ENCODE results near the gene RPL13.

Gene RPL13

DNA sequence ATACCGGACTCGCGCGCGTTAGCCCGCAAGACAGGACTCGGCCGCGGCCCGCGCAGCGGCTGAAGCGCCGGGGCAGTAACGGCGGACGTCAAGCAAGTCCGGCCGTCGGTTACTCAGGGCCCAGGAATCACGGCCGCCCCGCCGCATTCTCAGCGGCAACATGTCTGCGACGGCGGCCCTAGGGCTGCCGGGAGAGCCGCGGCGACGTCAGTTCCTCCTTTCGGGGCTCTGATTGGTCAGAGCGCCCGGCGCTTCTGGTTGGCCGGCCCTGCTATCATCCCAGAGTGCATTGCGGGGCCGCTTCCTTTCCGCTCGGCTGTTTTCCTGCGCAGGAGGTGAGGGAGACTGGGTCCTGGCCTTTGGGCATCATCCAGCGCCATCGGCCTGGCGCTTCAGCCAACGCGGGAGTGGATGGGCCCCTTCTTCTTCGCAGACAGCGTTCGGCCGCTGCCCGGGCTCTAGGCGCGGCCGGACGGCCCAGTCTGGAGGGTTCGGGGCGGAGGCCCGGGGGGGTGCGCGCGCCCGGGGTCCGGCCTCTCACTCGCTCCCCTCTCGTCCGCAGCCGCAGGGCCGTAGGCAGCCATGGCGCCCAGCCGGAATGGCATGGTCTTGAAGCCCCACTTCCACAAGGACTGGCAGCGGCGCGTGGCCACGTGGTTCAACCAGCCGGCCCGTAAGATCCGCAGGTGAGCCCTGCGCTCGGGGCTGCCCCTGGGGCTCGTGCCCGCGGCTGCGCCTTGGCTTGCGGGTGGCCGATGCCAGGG, at the start of gene RPL13:
Gene RPL13 (plus strand): TSS at position 305 of the 764 bp plus-strand sequence. CDS start 278 bp downstream, at position 583.
- DNase-seq, result peak; percentile 94

DNA sequence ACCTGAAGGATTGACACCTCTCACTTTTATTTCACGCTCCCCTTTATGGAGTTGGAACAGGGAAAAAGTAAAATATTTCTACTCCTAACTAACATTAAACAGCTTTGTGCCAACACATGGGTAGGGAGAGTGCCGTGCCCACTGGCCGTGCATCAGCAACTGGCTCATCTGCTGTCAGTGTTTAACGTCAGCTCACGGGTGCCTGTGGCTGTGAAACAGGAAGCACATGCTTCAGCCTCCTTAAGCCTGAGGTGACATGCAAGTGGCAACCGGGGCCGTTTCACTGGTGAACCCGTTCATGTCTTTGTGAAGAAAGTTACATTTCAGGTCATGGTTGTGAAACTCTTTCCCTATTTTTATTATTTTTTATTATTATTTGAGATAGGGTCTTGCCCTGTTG, 49.1 kb upstream of the RPL13 start:
- no peak for DNase-seq

DNA sequence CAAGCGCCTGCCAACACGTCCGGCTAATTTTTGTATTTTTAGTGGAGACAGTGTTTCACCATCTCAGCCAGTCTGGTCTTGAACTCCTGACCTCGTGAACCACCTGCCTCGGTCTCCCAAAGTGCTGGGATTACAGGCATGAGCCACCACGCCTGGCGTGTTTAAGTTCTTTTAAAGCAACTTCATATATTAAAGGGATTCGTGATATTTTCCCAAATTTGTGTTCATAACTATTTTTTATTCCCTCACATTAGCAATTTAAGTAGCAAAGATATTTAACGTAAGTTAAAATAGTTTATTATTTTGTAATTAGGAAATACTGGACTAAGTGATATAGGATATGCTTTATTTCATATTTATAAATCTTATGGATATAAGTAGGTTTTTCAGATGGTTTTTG, 48.0 kb upstream of the RPL13 start:
- no peak for DNase-seq

DNA sequence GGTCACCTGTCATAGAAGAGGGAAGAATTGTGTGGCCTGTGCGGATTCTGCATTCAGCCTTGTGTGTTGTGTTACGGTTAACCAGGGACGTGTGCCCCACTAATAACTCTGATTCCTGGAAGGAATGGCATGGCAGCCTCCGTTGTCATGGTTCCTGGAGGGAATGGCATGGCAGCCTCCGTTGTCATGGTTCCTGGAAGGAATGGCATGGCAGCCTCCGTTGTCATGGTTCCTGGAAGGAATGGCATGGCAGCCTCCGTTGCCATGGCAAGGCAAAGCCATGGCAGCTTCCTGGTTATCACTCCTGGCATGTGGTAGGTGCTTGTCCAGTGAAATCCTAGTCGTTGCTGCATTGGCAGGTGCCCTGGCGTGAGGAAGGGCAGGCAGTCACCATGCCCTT, 43.4 kb upstream of the RPL13 start:
- DNase-seq, result no peak

DNA sequence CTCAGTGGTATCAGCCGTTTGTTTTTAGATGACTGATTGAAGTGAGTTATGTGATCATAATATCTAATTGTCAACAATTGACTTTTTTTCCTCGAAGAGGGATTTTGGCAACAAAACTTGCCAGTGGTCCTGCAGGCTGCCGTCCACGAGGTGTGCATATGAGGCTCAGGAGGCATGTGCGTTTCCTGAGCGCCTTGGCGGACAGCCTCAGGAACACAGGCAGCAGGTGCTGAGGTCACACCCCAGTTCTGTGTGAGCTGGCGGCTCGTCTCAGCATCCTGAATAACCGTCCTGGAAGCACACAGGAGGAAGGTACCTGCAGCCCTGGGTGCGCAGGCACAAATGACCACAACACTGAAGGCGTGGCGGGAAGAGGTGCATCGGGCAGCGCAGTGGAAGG, 40.6 kb upstream of the RPL13 start:
- no peak for DNase-seq

DNA sequence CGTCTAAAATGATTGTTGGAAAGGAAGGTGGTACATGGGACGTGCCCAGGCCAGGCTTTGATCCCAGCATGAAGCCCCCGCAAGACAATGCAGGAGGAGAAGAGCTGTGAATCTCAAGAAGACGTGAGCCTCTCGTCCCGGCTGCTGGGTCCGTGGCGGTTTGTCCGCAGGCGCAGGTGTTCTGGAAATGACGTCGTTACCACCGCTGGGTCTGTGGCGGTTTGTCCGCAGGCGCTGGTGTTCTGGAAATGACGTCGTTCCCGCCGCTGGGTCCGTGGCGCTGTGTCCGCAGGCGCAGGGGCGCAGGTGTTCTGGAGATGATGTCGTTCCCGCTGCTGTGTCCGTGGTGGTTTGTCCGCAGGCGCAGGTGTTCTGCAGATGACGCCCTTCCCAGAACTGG, 38.2 kb upstream of the RPL13 start:
- DNase-seq, result no peak

DNA sequence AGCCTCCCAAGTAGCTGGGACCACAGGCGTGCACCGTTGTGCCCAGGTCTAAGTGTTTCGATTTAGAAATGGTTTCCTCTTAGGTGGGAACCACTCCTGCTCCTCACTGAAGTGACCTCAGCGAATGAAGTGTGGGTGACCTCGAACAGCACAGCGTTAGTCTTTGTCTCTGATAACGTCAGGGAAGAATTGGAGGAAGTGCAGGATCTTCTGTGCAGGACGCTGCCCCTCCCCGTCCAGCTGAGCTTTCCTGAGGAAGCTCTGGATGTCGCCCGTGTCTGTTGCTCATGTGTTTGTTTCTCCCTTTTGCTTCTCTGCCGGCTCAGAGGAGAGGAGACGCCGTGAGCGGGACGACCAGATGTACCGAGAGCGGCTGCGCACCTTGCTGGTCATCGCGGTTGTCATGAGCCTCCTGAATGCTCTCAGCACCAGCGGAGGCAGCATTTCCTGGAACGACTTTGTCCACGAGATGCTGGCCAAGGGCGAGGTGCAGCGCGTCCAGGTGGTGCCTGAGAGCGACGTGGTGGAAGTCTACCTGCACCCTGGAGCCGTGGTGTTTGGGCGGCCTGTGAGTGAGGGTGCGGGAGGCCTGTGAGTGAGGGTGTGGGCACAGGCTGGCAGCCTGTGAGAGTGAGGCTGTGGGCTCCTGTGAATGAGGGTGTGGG, 36.7 kb upstream of the RPL13 start:
- no peak for DNase-seq

DNA sequence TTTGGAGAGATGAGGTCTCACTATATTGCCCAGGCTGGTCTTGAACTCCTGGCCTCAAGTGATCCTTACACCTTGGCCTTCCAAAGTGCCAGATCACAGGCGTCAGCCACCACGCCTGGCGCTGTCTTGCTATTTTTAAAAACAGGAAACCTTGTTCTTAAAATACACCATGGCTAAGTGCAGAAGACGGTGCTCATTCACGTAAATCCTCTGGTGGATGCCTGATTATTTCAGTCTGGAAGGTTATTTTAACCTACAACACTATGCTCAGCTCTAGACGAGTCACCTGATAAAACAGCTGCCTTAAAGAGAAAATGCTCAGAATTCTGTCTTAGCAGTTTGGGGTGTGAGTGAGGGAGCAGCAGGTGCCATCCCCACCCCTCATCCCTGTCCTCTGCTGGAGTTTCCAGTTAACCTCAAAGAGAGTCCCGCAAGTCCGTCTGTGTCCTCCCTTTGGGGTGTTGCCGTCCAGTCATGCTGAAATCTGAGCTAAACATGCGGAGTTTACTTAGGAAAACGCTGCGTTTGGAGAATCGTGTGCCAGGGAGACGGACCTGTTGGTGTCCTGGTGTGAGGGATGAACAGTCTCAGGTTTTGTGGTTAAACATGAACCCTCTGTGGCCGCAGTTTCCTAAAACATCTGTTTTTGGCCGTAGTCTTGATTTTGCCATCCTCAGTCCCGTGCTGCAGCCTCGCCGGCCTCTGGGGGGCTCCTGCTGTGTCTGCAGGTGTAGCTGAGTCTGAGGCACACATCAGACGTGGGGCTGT, 35.2 kb upstream of the RPL13 start:
- no peak for DNase-seq

DNA sequence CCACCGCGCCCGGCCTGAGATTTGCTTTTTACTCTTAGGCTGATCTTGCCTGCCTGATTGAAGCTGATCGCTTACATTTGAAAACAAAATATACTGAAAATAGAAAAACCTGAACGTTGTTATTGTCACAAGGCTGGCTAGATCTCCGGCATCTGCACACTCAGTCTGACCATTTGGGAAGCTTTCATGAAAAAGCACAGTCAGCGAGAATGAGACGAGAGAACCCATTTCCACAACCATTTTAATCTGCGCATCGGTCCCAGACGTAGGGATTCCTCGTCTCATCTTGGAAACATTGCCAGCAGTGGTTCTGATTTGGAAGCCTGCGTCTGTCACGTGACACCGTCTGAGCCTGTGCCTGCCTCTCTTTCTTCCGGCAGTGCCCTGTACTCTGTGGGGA, 31.4 kb upstream of the RPL13 start:
- DNase-seq, result no peak

DNA sequence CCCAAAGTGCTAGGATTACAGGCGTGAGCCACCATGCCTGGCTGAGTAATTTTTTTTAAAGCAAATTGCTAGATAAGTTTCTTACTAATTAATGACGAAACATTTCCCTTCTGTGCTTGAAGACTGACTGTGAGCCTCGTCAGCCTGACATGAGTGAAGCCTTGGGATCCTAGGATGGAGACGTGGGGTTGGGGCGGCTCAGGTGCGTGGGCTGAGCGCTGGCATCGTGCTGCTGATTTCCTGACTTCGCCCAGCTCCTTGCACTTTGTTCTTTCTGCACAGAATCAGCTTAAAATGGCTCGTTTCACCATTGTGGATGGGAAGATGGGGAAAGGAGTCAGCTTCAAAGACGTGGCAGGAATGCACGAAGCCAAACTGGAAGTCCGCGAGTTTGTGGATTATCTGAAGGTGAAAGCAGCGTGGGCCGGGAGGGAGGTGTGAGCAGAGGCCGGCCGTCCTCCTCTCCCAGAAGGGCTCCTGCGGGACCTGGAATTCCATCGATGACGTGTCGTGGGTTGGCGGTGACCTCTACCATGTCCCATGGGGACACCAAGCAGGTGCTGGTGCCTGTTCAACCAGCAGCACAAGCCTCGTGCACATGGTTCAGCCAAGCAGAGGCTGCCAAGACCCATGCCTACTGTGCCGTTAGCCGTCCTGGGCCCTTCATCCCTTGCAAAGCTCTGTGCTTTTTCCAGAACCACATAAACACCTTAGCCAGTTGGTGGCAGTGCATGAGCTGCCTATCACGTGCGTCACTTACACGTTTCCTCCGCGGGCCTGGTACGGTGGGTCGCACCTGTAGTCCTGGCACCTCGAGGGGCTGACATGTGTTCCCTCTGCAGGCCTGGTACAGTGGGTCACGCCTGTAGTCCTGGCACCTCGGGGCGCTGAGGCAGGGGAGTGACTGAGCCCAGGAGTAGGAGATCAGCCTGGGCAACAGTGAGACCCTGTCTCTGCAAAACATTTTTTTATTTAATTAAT, 29.8 kb upstream of the RPL13 start:
- no peak for DNase-seq

DNA sequence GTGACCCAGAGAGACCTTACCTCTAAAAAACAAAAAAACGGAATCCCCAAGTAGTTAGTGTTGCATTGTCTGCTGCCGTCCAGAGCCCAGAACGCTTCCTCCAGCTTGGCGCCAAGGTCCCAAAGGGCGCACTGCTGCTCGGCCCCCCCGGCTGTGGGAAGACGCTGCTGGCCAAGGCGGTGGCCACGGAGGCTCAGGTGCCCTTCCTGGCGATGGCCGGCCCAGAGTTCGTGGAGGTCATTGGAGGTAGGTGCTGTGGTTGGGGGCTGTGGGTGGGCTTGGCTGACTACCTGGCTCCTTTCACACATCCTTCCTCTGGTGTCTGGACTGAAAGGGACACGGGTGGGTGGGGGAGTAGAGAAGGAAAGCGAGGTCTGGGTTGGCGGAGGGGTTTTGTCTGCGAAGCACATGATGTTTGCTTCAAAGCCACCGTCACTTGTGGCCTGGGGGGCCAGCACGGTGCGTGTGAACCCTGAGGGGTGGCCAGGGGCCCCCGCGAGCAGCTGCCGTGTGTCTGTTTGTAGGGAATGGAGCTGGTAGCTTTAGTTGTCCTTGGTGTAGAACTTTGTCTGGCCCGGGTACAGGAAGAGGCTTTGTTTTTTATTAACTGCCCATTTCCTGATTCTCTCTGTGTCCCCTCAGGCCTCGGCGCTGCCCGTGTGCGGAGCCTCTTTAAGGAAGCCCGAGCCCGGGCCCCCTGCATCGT, 28.5 kb upstream of the RPL13 start:
- DNase-seq, result no peak

DNA sequence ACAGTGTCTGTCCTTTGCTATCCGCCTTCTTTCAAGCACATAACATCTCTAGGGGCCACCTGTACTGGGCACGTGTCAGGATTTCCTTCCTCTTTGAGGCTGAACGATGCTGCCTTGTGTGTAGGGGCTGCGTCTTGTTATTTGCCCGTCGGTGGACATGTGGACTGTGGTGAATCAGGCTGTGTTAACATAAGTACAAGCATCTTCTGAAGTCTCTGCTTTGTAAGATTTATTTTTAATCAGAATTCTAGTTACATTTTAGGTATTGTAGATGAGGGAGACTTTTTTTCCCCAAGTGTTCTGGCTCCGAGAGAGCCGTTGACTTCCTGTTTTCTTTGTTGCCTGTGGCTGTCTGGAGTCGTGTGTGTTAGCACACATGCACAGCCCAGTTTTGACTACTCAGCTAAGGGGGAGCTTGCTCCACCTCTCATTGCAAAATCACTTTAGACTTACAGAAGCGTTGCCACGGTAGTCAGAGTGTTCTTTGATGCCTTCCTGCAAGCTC, 26.2 kb upstream of the RPL13 start:
- peak; percentile 66 for DNase-seq

DNA sequence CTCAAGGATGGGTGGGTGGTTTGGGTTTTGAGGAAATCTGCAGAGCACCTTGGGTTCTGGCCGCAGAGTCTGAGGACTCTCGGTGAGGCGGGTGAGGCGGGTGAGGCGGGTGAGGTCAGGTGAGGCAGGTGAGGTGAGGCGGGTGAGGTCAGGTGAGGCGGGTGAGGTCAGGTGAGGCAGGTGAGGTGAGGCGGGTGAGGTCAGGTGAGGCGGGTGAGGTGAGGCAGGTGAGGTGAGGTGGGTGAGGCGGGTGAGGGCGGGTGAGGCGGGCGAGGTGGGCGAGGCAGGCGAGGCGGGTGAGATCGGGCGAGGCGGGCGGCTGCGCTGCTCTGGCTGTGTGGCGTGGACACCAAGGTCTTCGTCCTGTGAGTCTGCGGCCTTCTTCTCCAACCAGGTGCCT, 24.1 kb upstream of the RPL13 start:
- no peak for DNase-seq

DNA sequence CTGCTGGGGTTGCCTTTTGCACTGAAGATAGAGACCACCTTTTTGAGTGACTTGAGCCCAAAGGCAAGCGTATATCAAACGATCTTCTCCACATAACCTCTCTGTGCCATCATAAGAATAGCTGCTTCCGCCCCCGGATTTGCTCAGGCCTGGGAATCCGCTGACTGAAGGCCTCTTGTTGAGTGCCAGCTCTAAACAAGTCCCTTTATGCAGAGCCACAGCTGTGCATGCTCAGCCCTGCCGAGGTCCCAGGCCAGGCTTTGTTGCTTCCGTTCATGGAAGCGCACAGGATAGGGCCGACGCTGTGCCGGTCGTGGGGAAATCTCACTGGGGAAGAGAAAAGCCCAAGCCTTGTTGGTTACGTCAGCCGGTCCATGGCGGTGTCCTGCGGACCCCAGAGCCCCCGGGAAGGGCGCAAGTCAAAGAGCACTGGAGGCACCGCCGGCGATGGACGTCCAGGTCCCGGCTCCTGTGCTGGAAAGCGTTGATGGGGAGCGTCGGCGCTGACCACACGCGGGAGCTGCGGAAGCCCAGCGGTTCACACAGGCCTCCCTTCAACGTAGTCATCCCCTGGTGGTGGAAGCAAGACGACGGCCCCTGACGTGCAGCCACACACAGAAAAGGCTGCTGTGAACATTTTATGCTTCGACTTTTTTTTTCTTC, 23.5 kb upstream of the RPL13 start:
- no peak for DNase-seq

DNA sequence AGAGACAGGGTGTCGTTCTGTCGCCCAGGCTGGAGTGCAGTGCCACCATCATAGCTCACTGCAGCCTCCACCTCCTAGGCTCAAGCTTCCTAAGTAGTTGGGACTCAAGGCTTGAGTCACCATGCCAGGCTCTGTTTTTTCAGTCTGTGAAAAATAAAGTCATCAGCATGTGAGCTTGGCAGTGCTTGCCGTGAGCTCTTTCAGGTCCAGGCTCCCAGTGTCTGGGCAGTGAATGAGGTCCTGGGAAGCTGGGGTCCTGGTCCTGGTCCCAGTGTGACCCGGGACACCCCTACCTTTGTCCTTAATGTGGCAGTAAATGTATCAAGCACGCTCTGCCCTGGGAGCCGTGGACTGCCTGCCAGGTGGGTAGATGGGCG, 22.9 kb upstream of the RPL13 start:
- DNase-seq, result no peak

DNA sequence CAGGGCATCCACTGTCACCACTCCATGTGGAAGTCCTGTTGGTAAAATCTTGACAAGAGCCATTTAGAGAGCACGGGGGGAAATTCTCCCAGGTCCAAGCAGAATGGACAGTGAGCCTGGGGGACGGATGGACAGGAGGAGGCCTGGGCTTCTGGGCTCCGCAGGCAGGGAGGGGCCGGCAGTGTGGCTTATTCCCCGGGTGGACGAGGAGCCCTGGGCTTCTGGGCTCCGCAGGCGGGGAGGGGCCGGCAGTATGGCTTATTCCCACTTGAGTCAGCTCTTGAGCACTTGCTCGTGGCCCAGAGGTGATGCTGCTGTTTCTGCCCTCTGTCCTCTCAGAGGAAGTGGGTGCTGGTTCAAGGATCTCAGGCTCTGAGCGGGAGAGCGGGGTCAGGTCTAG, 22.2 kb upstream of the RPL13 start:
- no peak for DNase-seq

DNA sequence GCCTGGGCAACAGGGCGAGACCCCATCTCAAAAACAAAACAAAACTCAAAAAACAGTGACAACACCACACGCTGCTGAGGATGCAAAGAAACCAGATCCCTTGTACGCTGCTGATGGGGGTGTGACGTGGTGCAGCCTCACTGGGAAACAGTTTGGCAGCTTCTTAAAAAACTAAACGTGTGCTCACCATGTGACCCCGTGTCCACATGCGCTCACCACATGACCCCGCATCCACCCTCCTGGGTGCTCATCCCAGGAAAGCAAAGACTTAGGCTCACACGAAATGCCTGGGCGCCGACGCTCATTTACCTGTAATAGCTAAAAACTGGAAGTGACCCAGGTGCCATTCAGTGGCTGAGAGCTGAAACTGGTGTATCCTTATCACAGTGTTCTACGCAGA, 19.9 kb upstream of the RPL13 start:
- no peak for DNase-seq

DNA sequence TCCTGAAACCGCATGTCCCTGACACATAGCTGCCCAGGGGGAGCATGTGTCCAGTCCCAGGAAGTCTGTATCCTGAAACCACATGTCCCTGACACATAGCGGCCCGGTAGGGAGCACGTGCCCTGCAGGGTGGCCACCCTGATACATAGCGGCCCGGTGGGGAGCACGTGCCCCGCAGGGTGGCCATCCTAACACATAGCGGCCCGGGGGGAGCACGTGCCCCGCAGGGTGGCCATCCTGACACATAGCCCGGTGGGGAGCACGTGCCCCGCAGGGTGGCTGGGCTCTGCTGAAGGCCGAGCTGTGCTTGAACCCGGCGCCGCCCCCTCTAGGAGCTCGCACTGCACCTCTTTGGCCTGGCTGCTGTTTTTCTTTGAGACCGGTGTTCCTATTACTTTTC, 18.7 kb upstream of the RPL13 start:
- DNase-seq, result no peak

DNA sequence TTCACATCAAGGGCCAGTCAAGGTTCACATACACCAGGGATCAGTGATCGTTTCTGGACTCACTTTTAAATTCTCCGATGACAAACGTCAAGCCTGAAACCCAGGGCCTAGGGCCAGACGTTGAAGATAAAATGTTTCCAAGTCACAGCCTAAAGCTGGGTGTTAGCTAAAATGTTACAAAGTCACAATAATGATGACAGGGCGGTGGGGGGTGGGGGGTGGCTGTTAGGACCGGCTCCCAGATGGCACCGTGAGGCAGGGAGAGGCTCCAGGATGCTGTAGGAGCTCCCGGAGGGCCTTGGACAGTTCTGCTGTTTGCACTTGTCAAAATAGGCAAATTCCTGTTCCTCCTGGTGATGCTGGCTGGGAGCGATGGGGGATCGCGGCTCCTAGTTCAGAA, 16.4 kb upstream of the RPL13 start:
- no peak for DNase-seq

DNA sequence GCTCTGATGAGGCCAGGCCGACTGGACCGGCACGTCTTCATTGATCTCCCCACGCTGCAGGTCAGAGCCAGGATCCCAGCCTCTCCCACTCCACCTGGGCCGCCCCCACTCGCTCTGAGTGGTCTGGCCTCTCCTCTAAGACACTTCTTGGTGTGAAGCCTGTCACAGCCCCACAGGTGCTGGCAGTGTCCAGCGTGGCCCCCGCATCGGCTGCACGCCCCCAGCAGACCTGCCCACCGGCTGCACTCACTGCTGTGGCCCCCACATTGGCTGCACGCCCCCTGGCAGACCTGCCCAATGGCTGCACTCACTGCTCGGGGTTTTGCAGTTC, 15.8 kb upstream of the RPL13 start:
- DNase-seq, result no peak

DNA sequence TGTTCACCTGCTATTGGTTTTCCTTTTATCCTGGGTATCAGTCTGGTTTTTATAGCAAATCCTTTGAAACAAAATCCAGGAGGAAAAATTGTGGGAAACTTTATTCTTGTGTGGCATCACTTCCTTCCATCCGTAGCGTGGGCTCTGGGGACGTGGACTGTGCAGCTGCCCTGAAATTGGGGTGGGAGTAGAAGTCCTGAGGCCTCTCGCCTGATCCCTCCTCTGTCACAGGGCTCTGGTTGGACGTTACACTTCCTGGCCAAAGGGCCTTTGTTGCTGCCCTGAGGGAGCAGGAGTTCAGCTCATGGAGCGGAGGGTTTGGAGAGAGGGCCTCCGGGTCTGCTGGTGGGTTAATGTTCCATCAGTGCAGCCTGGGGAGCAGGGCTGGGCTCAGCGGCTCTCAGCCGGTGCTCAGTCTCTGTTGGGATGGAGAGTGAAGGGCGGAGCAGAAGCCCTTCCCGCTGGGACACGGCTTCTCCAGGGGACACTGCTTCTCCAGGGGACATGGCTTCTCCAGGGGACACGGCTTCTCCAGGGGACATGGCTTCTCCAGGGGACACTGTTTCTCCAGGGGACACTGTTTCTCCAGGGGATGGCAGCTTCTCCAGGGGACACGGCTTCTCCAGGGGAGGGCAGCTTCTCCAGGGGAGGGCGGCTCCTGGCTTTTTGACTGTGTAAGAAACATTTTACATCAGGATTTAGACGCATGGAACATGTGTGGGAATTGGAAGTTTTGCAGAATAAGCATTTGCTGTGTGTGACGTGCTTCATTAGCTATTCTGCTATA, 15.2 kb upstream of the RPL13 start:
- DNase-seq, result no peak

Data from CD4-positive, alpha-beta T cell treated with Interleukin-6 for 4 hours (primary cell).